ENCODE measurements around the gene ABHD12B.

Gene ABHD12B, protein sequence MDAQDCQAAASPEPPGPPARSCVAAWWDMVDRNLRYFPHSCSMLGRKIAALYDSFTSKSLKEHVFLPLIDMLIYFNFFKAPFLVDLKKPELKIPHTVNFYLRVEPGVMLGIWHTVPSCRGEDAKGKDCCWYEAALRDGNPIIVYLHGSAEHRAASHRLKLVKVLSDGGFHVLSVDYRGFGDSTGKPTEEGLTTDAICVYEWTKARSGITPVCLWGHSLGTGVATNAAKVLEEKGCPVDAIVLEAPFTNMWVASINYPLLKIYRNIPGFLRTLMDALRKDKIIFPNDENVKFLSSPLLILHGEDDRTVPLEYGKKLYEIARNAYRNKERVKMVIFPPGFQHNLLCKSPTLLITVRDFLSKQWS

GRCh38 chr14:50871914-50872732, at the start of gene ABHD12B:
Gene ABHD12B (plus strand): TSS chr14:50872053. CDS start chr14:50872175, 122 bp downstream.
- no peak for DNase-seq (ENCODE audit: low read depth)

DNA sequence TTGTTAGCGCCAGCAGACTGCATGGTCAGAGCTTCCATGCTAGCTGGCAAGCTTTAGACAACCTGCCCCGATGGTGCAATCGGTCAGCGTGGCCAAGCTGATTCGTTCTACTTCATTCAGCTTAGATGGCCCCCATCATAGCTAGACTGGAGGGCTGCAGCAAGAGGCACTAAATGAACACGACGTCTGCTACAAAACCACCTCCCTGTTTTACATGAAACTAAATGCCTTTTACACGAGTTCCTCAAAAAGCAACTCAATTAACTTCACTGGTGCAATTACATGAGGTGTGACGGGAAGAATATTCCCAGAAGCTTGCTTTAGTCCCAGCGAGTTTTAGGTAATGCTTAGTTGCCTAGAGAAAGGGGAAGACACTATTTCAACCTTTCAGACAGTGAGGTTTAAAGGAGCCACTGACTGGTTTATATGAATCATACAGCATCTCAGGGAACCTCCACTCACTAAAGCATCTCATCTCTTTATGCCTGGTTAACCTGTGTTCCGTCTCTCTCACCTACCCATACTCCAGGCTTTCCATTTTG, 49.3 kb upstream of the ABHD12B start:
- DNase-seq (ENCODE audit: low read depth) = no peak

DNA sequence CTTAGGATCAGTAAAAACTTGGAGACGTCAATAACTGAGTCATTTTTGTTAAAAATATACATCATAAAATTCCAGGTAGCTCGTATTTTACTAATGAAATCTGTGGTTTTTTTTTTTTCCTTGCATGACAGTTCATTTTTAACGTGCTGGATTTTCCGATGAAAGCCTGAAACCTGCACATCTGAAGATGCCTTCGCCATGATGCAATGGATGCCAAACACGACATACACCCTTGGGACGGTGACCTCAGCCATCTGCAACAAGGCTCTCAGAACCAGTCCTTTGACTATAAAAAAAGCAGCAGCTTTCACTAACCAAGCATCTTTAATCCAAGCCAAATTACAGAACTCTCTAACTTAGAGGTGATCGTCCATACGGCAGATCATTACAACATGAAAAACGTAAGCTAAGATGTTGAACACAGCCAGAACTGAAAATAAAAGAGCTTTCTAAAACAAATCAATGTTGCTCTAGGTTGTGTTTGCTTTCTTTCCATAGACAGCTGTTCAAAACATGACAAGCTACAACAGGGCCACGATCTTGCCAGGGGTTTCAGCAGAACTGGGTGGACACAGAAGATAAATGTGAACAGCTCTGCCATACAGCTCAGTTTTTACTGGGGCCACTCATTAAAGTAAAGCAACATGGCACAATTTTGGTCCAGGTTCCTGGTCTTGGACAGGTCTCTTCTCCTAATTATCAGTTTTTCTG, 48.6 kb upstream of the ABHD12B start:
- DNase-seq (ENCODE audit: low read depth) = no peak

DNA sequence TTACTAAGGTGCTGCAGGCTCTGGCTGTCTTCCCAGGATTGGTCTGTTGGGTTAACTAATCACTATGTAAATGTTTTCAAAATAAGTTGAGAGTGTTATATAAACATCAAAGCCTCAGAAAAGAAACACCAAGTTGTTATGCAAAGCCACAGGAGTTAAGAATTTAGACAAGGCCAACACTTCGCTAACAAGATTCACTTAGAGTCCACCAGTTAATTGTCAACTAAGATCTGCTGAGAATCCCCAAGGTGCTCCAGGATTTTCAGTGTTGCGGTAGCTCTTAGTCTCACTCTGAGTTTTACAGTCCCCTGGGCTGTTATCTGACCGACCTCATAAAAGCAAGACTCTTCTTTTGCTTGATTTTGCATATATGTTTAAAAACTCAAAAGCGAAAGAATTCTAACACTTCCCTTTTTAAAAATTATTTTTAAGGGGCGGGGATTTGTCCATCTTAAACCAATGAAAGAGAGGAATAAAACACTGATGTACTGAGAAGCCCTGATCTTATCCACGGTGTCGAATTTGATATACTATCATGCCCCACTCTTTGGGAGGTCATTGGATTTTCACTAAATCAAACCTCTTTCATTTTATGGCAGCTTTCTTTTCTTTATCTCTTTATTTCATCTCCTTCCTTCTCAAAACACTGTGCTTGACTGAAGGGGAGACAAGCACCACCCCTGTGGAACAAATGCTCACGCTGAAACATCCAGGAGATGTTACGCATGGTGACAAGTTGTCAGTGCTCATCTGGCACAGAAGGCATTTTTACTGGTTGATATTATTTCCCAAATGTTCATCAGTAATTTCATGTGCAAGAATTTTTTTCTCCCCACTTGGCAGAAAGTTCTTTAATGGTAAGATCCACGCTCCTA, 47.9 kb upstream of the ABHD12B start:
- no peak for DNase-seq (ENCODE audit: low read depth)

- no peak for DNase-seq (ENCODE audit: low read depth)
Observed at GRCh38 chr14:50825307-50825706, 46.5 kb upstream of the ABHD12B start.

DNA sequence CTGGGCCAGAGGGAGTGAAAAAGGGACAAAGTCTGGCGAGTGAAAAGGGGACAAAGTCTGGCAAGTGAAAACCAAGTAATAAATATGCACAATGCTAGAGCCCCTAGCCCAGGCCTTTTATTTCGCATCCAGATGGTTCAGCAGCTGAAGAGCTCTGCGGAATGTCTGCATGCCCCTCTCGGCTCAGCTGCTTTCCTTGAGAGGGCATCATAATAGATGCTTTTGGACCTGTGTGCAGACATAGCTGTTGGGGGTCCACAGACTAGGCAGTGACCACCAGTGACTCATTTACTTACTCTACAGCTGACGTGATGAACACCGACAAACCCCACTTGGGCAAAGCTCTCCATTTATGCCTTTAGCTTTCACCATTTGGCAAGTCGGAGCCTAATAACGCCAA, 45.2 kb upstream of the ABHD12B start:
- DNase-seq (ENCODE audit: low read depth) = no peak

DNA sequence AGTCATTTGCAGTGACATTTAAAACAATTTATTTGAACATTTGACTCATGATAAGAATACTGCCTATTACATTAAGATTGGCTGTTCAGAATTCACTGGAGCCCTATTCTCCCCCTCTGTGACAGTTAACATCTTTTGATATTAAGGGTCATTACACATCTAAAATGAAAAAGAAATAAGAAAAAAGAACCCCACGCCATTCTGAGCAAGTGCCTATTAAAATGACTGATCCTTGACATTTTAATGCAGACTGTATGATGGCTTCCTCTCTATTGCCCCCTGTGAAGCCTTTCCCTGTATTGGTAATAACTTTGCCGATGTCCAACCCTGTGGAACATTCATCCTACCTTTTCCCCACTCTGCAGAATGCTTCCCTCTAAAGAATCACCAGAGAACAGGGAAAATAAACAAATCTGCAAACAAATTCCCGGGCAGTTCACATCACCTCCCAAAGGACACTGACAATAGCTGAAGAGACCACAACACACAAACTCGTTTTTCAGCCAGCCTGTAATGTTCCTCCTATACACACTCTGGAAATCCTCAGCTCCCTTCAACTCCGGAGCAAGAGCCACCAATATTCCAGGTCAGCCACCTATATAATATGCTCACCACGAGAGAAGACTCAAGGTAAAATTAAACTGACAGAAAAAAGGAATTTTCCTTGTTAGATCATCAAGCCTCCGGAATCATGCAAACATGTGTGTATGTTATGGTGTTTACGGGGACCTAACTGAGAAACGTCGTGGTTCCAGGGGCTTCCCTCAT, 42.9 kb upstream of the ABHD12B start:
- DNase-seq (ENCODE audit: low read depth) = no peak

DNA sequence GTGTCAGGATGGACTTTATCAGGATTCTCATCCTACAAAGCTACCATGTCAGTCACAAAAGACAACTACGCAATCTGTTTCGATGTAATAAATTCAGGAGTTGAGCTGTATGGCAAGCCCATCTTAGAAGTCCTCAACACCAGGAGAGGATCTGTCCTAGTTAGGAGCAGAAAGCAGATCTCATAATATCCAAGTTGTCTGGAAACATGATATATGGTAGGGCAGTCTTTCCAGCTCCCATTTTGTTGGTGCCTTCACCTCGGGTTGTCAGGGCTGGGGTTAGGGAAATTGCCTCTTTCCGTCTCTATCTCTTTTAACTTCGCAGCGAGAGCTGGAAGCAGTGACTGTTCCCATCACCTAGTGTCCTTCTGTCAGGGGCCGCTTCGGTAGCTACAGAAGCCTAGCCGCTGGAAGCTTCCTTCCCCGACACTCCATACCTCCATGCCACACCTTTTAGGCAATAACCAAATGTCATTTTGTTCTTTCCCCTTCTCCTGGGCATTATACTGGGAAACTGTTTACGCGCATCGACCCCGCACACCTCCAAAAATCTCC, 42.3 kb upstream of the ABHD12B start:
- DNase-seq (ENCODE audit: low read depth) = no peak

DNA sequence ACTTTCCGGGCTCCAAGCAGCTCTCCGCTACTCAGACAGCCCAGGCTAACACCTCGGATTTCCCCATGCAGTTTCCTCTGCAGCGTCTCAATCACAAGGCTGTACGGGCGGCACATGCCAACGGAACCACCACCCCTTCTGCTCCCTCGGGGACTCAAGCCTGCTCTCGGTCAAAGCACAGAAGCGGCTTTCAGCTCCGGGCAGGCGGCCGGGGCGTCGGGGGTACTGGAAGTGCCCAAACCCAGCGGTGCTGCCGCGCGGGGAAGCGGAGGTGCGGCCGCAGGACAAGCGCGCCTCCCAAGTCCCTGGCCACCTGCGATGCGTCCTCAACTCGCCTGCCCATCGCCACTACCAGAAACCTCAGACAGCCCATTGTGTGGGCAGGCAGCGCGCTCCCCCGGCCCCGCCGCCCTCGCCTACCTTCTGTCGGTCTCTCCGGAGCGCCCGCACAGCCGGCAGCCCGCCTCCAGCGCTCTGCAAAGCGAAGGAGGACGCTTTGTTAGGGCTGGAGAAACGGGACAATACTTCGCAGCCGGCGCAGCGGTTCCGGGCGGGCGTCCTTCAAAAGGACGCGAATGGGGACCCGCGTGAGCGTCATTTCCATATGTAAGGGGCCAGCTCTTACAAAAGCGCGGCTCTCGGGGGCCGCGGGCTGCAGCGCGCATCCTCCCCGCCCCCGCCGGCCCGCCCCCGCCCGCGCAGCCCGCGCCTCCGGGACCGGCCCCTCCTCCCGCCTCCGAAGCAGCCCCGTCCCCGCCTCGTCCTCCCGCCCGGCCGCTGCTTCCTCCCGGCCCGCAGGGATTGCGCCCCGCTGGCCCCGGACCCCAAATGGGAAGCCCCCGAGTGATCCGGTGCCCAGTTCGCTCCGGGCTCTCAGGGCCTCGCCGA, 41.6 kb upstream of the ABHD12B start:
- no peak for DNase-seq (ENCODE audit: low read depth)

- no peak for DNase-seq (ENCODE audit: low read depth)
Observed at GRCh38 chr14:50830932-50831725, 40.7 kb upstream of the ABHD12B start, which contains the start of gene NIN. Gene NIN (minus strand): TSS chr14:50831162. CDS start chr14:50822056, 9,106 bp downstream.

GRCh38 chr14:50831726-50832168, 40.1 kb upstream of the ABHD12B start:
- DNase-seq (ENCODE audit: low read depth) = no peak

DNA sequence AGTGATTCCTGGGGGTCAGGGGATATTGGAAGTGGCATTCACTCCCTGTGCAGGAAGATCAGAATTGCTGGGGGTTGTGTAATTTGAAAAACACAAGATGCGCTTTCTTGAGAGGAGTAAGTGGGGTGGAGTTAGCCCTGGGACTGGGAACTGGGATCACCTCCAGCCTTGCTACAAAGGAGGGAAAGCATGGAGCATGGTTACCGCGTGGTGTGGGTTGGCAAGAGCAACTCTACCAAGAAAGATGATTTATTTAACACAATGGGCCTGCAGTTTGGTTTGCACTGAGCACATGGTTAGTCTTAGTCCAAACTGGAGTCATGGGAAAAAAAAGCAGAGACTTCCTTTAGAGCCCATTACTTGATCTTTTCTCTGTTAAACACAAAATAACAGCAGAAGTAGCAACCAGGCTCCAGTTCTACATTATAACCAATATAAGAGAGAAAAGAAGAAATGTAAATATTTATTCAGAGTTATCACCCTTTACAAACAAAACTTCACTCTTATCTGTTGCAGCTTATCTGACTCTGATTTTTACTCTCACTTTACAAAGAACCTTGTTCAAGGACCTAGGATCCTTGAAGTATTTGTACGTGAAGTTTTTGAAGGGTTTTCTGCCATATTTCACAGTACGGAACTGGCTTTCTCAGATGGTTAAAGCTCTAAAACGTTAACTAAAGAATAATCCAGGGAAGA, 38.8 kb upstream of the ABHD12B start:
- no peak for DNase-seq (ENCODE audit: low read depth)

DNA sequence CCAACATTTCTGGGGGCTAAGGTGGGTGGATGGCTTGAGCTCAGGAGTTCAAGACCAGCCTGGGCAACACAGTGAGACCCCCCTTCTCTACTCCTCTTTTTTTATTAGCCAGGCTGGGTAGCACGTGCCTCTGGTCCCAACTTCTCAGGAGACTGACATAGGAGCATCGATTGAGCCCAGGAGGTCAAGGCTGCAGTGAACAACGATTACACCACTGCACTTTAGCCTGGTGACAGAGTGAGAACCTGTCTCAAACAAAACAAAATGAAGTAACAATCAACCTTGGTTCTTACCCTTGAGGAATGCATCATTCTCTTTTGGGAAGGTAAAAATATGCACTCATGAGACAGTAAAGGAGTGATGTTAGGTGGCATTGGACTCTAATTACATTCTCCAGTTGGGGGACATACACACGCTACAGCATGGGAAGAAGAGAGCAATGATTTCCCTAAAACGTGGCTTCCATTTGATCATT, 37.0 kb upstream of the ABHD12B start:
- no peak for DNase-seq (ENCODE audit: low read depth)

- no peak for DNase-seq (ENCODE audit: low read depth)
Observed at GRCh38 chr14:50835280-50835679, 36.6 kb upstream of the ABHD12B start.

GRCh38 chr14:50836515-50836914, 35.3 kb upstream of the ABHD12B start:
- DNase-seq (ENCODE audit: low read depth) = no peak

DNA sequence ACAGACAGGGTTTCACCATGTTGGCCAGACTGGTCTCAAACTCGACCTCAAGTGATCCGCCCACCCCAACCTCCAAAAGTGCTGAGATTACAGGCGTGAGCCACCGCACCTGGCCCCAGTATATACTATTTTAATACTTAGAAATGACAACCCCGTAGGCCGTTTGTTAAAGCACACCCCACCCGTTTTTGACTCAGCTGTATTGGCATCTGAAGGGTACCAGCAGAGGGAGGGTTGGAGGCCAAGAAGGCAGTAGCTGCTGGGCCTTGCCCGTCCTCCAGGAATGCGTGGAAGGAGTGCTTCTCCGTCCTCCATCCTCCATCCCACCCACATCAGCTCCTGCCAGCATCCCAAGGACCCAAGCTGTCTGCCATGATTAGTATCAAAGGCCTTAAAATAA, 34.6 kb upstream of the ABHD12B start:
- DNase-seq (ENCODE audit: low read depth) = no peak

DNA sequence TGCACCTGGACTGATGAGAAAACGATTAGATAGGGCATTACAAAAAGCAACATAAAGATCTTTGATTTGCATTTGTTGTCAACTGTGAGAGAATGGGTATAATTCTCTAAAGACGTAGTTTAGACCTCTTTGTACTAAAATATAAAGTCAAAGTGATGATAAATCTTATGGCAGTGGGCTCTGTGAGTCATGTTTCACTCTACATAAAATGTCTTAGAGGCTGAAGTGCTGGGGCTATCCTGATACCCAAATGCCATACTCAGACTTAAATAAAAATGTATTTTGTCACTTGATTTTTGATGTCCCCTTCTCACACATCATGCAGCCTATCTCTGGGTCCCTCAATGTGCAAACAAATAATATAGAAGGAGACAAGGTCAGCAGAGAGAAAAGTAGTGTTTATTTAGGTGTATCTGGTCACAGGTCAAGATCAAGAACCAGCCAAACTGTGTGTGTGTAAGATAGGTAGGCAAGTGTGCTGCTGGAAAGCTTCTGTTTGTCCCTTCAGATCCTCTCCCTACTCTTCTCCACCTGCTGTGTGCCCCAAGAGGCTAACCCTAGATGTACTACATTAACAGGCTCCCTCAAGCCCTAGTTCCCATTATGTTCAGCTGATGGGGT, 33.9 kb upstream of the ABHD12B start:
- DNase-seq (ENCODE audit: low read depth) = no peak
